Measurements from ENCODE around the gene HSDL1. TPM values are rescaled to one million over a fixed set of nuclear protein-coding genes. Genes with fewer than 3 reads are reported as not detected.

HSDL1 gene
- total RNA-seq, 3 donors from 2014 or later, result 7.2 to 21.3 (median 11.0) TPM

GRCh38 chr16:84155226-84155625 is 10.2 kb upstream of the HSDL1 start:
- ATAC-seq, result no peak
- no peak for DNase-seq
- intact Hi-C loops (cut with DNase I, micrococcal nuclease), result no loop called here
- H3K4me1 ChIP-seq (ENCODE audit: low read depth), result no peaks in the 10 kb centered on the region
- H3K4me3 ChIP-seq, result no peak overlapping the region
- no peak for TF ChIP-seq CTCF (IDR thresholded peaks at IDR 0.05)
- no peaks in the 10 kb centered on the region for H3K36me3 ChIP-seq (ENCODE audit: low read depth)
- H3K9me3 ChIP-seq, result no peaks in the 10 kb centered on the region

GRCh38 chr16:84153660-84154214 is 8.8 kb upstream of the HSDL1 start:
- Histone ChIP-seq H3K4me1 (ENCODE audit: low read depth) (no peaks in the 10 kb centered on the region), H3K9me3 (no peaks in the 10 kb centered on the region), H3K4me3 (no peak overlapping the region), H3K36me3 (ENCODE audit: low read depth) (no peaks in the 10 kb centered on the region)
- ATAC-seq, result no peak
- no peak for DNase-seq
- no peak for TF ChIP-seq CTCF (IDR thresholded peaks at IDR 0.05)
- intact Hi-C loops (cut with DNase I, micrococcal nuclease), result no loop called here

GRCh38 chr16:84150926-84151325 is 5.9 kb upstream of the HSDL1 start:
- intact Hi-C loops (cut with DNase I, micrococcal nuclease), result no loop called here
- H3K36me3 ChIP-seq (ENCODE audit: low read depth), result no peaks in the 10 kb centered on the region
- no peak overlapping the region for H3K4me3 ChIP-seq
- TF ChIP-seq CTCF (IDR thresholded peaks at IDR 0.05), result no peak
- DNase-seq (no peak), ATAC-seq (no peak)
- H3K4me1 ChIP-seq (ENCODE audit: low read depth), result no peaks in the 10 kb centered on the region
- H3K9me3 ChIP-seq, result no peaks in the 10 kb centered on the region

DNA sequence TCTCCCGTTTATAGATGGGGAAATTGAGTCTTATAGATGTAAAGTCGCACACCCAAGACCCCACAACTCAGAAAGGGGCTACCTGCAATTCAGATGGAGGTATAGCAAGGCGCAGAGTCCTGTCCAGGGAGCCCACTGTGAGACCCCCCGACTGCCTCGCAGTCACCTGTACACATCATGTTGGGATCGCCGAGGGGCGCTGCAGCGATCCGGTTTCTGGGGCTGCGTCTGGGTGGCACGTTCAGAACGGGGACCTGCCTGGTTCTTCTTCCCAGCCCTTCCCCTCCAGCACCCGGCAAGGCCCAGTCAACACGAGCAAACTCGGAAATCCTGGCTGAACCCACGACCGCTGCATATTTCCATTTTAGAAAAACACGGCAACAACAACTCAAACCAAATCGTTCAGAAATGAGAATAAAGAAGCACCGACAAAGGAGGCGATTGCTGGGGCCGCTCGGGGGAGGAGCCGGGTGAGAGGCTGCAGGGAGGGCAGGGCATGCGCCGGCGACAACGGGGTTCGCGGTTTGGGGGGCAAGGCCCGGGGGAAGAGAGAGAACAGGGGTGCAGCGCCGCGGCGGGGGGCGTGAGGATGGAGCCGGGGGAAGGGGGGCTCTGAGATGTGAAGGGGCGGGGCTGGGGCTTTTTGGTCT is 643 bp downstream of the HSDL1 start:
- intact Hi-C loops (cut with DNase I, micrococcal nuclease), result no loop called here
- peak overlapping the region; percentile 90 for H3K4me3 ChIP-seq
- H3K9me3 ChIP-seq, result no peaks in the 10 kb centered on the region
- H3K4me1 ChIP-seq (ENCODE audit: low read depth), result peaks cover 2% of the 10 kb centered on the region
- peak; percentile 66 for ATAC-seq
- no peaks in the 10 kb centered on the region for H3K36me3 ChIP-seq (ENCODE audit: low read depth)
- DNase-seq, result peak; percentile 40 to 62 (median 58)
- TF ChIP-seq CTCF (IDR thresholded peaks at IDR 0.05), result no peak

DNA sequence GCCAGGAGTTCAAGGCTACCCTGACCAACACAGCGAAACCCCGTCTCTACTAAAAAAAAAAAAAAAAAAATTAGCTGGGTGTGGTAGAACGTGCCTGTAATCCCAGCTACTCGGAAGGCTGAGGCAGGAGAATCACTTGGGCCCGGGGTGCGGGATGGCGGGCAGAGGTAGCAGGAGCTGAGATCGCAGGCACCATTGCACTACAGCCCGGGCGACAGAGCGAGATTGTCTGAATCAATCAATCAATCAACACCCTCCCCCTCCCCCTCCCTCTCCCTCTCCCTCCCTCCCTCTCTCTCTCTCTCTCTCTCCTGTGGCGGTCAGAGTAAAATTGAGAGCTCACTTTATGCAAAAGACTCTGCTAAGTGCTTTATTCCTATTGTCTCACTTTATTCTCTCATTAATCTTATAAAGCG is 1.2 kb downstream of the HSDL1 start:
- intact Hi-C loops (cut with DNase I, micrococcal nuclease), result no loop called here
- DNase-seq (peak in 1 of 3 donors; percentile 31), ATAC-seq (no peak)
- Histone ChIP-seq H3K36me3 (ENCODE audit: low read depth) (no peaks in the 10 kb centered on the region), H3K4me1 (ENCODE audit: low read depth) (peaks cover 2% of the 10 kb centered on the region), H3K9me3 (no peaks in the 10 kb centered on the region), H3K4me3 (no peak overlapping the region)
- no peak for TF ChIP-seq CTCF (IDR thresholded peaks at IDR 0.05)
